Sigmoid colon (tissue), 7 donors: ENCODE data around the gene EPHA4. TPM values are rescaled to one million over a fixed set of nuclear protein-coding genes. Genes with fewer than 3 reads are reported as not detected.

ENCODE experiments used
- DNase-seq: peaks from one replicate; pipeline ENCODE4 v3.0.0-alpha.2; 2019
- H3K27ac ChIP-seq, 4 donors: fragments of 200-600 bp; sonication (generic); one replicate each; pipeline ENCODE4 v1.5.1; 2016 to 2019; ENCODE audit warnings: mild to moderate bottlenecking in 1 of 4
- H3K27me3 ChIP-seq, 3 donors: fragments of 200-600 bp; sonication (generic); one replicate each; pipeline ENCODE4 v1.5.1; 2019; ENCODE audit warnings: mild to moderate bottlenecking in 1 of 3
- H3K36me3 ChIP-seq, 4 donors: fragments of 200-600 bp; sonication (generic); one replicate each; pipeline ENCODE4 v1.5.1; 2016 to 2019
- H3K4me1 ChIP-seq, 4 donors: fragments of 200-600 bp; sonication (generic); one replicate each; pipeline ENCODE4 v1.5.1; 2017 to 2019
- H3K4me3 ChIP-seq, 4 donors: fragments of 200-600 bp; sonication (generic); one replicate each; pipeline ENCODE4 v1.5.1; 2017 to 2019; ENCODE audit warnings: mild to moderate bottlenecking in 2 of 4, moderate library complexity in 1 of 4
- H3K9me3 ChIP-seq, 4 donors: fragments of 200-600 bp in 3 of 4; sonication (generic) in 3 of 4; one replicate each; pipeline versions ENCODE4 v1.5.1 to v1.6.1; 2013 to 2019
- EP300 ChIP-seq, 4 donors: sonication (generic); formaldehyde crosslinking; IDR thresholded peaks; one replicate each; pipeline ENCODE4 v1.6.1; 2017; ENCODE audit warnings: antibody characterized with exemption in 4 of 4
- POLR2A ChIP-seq, 2 donors: fragments of 450-650 bp; IDR thresholded peaks; one replicate each; pipeline ENCODE4 v1.6.1; 2016; ENCODE audit warnings: antibody characterized with exemption in 2 of 2, mild to moderate bottlenecking in 2 of 2, moderate library complexity in 2 of 2
- POLR2AphosphoS5 ChIP-seq, 4 donors: sonication (generic); formaldehyde crosslinking; IDR thresholded peaks; one replicate each; pipeline ENCODE4 v1.6.1; 2017; ENCODE audit warnings: antibody characterized with exemption in 4 of 4
- WGBS, 2 donors: extraction: QIAGEN DNeasy Blood & Tissue Kit; methylation state at CpG; one replicate each; pipeline ENCODE4 v1.1.7; 2013; 5-methylcytosine and 5-hydroxymethylcytosine counted together
- intact Hi-C: fragments of 100-400 bp; cut with DNase I; formaldehyde crosslinking; loops from one replicate; pipeline ENCODE4 v1.15.1; 2023
- polyA plus RNA-seq, 3 donors: library from polyadenylated mRNA; stranded (reverse); fragments of 200-250 nt; gene quantifications; one replicate each; pipeline ENCODE4 v1.2.3, GENCODE V29; 2013
- total RNA-seq, 4 donors: library from RNA; depleted of rRNA; stranded (reverse); fragments of >200 nt; gene quantifications; one replicate each; pipeline ENCODE4 v1.1.0, GENCODE V29; 2016
- TF ChIP-seq, protein P1 (sequence below), 4 experiments: fragments of 450-650 bp in 3 of 4; fragments of 200-600 bp in 1 of 4; IDR thresholded peaks; one replicate each; pipeline ENCODE4 v1.5.1; 2016 to 2019; ENCODE audit warnings: antibody characterized with exemption in 4 of 4, mild to moderate bottlenecking in 3 of 4, moderate library complexity in 2 of 4
- donor health status: healthy with polysubstance abuse.
- donor health status: Bipolar disorder and iron deficiency.
- donor health status: healthy.

The EPHA4 gene
- total and polyA plus RNA-seq, 7 donors = 1.2 to 50.7 (median 26.9) TPM

DNA sequence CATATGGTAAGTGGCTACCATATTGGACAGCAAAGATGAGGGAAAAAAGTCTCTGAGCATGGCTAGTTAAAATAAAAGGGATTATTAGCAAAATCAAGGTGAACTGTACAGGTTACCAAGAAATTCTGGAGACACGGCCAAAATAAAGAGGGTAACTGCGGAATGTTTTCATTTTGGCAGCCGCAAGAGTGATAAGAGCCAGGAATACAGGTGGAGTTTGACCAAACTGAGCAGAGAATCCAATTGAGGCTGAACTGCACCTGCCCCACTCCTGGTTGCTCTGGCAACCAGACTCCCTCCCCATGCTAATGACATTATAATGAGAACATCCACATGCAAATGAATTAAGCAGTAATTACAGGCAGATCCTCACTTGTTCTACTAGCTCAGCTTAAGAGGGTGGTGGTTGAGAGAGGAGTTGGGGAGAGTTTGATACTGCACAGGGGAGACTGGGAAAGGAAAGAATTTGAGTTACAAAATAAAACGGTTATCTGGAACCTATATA, 18.8 kb upstream of the EPHA4 start:
- Histone ChIP-seq H3K4me3 (no peak overlapping the region), H3K4me1 (no peaks in the 10 kb centered on the region), H3K27me3 (no peaks in the 10 kb centered on the region), H3K27ac (no peak overlapping the region), H3K36me3 (no peaks in the 10 kb centered on the region), H3K9me3 (no peaks in the 10 kb centered on the region)
- intact Hi-C loops = no loop called here
- TF ChIP-seq POLR2AphosphoS5 (IDR thresholded peaks at IDR 0.05) (no peak), POLR2A (IDR thresholded peaks at IDR 0.05) (no peak), EP300 (IDR thresholded peaks at IDR 0.05) (no peak)
- TF ChIP-seq, protein P1, sequence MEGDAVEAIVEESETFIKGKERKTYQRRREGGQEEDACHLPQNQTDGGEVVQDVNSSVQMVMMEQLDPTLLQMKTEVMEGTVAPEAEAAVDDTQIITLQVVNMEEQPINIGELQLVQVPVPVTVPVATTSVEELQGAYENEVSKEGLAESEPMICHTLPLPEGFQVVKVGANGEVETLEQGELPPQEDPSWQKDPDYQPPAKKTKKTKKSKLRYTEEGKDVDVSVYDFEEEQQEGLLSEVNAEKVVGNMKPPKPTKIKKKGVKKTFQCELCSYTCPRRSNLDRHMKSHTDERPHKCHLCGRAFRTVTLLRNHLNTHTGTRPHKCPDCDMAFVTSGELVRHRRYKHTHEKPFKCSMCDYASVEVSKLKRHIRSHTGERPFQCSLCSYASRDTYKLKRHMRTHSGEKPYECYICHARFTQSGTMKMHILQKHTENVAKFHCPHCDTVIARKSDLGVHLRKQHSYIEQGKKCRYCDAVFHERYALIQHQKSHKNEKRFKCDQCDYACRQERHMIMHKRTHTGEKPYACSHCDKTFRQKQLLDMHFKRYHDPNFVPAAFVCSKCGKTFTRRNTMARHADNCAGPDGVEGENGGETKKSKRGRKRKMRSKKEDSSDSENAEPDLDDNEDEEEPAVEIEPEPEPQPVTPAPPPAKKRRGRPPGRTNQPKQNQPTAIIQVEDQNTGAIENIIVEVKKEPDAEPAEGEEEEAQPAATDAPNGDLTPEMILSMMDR (IDR thresholded peaks at IDR 0.05) = no peak
- 43 to 82% methylated on average over 4 of the region's 4 CpGs for WGBS, 2 donors
- DNase-seq = no peak

DNA sequence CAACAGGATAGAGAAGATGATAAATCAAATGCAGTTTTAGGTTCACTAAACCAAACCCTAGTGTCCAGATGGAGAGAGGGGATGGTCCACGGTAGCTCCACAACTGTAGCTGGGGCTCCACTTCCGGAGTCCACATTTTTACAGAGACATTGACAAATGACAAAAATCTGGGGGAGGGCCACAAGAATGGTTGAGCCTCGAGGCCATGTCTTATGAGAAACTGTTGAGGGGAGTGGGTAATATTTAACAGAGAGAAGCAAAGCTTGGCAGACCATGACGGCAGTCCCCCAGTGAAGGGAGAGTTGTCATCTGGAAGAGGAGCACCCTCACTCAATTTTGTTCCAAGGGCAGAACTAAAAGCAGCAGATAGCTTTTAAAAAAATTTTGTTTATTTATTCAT, 17.6 kb upstream of the EPHA4 start:
- Histone ChIP-seq H3K4me3 (no peak overlapping the region), H3K27me3 (no peaks in the 10 kb centered on the region), H3K4me1 (no peaks in the 10 kb centered on the region), H3K27ac (no peak overlapping the region), H3K9me3 (no peaks in the 10 kb centered on the region), H3K36me3 (no peaks in the 10 kb centered on the region)
- TF ChIP-seq POLR2AphosphoS5 (IDR thresholded peaks at IDR 0.05) (no peak), POLR2A (IDR thresholded peaks at IDR 0.05) (no peak), EP300 (IDR thresholded peaks at IDR 0.05) (no peak)
- TF ChIP-seq, protein P1 (IDR thresholded peaks at IDR 0.05) = no peak
- WGBS, 2 donors = 81 to 88% methylated on average over 4 of the region's 4 CpGs
- DNase-seq = no peak
- intact Hi-C loops = no loop called here

DNA sequence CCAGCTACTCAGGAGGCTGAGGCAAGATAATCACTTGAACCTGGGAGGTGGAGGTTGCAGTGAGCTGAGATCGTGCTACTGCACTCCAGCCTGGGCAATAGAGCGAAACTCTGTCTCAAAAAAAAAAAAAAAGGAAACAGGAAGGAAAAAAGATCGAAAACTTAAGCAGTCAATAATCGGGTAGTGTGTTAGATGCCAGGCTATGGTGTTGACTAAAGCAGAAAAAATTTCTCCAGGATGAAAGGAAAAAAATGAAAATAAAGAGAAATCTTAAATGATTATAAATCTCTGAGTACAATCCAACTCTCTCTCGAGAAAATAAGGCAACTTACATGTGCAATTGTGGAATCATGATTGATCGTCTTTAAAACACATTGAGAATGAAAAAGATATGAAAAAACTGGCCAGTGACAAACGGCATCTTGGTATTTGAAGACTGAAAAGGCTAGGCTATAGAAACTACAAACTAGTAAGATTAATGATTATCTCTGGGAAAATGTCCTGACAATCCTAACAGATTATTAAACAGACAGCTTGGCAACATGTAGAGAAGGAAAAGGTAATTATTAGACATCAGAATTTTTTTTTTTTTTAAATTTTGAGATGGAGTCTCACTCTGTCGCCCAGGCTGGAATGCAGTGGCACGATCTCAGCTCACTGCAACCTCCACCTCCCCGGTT, 16.3 kb upstream of the EPHA4 start:
- TF ChIP-seq EP300 (IDR thresholded peaks at IDR 0.05) (no peak), POLR2AphosphoS5 (IDR thresholded peaks at IDR 0.05) (no peak), POLR2A (IDR thresholded peaks at IDR 0.05) (no peak)
- TF ChIP-seq, protein P1 (IDR thresholded peaks at IDR 0.05) = no peak
- Histone ChIP-seq H3K9me3 (no peaks in the 10 kb centered on the region), H3K27ac (no peak overlapping the region), H3K4me3 (no peak overlapping the region), H3K36me3 (no peaks in the 10 kb centered on the region), H3K27me3 (no peaks in the 10 kb centered on the region), H3K4me1 (no peaks in the 10 kb centered on the region)
- intact Hi-C loops = no loop called here
- no peak for DNase-seq
- 89 to 90% methylated on average over 10 of the region's 10 CpGs for WGBS, 2 donors

DNA sequence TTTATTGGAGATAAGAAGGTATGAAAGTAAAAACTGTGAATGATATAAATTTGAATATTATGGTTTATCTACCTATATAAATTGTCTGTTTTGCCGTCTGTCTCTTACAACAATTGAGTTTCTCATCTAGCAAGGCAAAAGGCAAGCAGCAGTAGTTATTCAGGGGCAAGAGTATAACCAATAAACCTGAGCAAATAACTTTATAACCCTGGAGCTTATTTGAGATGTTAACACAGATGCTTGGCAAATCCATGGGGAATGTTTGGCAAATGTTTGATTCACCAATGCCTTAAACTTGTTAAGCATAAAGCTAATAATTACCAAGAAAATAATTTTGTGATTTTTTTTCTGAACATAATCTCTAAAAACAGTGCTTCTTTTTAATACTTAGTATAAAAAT, 9.9 kb upstream of the EPHA4 start:
- WGBS, 2 donors = 20 to 58% methylated on average over 1 of the region's 1 CpG
- Histone ChIP-seq H3K36me3 (no peaks in the 10 kb centered on the region), H3K4me3 (no peak overlapping the region), H3K9me3 (no peaks in the 10 kb centered on the region), H3K27ac (no peak overlapping the region), H3K27me3 (no peaks in the 10 kb centered on the region), H3K4me1 (no peaks in the 10 kb centered on the region)
- intact Hi-C loops = no loop called here
- DNase-seq = no peak
- TF ChIP-seq POLR2AphosphoS5 (IDR thresholded peaks at IDR 0.05) (no peak), POLR2A (IDR thresholded peaks at IDR 0.05) (no peak), EP300 (IDR thresholded peaks at IDR 0.05) (no peak)
- TF ChIP-seq, protein P1 (IDR thresholded peaks at IDR 0.05) = no peak
